Colon (tissue), 2 donors: Measurements from ENCODE around the gene OCA2.

ENCODE experiments used
- FAIRE-seq: peaks from 2 replicates; lab custom pipeline; 2012; peaks lifted over from hg19 to GRCh38; lab: Jason Lieb, UNC
- donor health status: control.
- donor health status: control.

The OCA2 gene

DNA sequence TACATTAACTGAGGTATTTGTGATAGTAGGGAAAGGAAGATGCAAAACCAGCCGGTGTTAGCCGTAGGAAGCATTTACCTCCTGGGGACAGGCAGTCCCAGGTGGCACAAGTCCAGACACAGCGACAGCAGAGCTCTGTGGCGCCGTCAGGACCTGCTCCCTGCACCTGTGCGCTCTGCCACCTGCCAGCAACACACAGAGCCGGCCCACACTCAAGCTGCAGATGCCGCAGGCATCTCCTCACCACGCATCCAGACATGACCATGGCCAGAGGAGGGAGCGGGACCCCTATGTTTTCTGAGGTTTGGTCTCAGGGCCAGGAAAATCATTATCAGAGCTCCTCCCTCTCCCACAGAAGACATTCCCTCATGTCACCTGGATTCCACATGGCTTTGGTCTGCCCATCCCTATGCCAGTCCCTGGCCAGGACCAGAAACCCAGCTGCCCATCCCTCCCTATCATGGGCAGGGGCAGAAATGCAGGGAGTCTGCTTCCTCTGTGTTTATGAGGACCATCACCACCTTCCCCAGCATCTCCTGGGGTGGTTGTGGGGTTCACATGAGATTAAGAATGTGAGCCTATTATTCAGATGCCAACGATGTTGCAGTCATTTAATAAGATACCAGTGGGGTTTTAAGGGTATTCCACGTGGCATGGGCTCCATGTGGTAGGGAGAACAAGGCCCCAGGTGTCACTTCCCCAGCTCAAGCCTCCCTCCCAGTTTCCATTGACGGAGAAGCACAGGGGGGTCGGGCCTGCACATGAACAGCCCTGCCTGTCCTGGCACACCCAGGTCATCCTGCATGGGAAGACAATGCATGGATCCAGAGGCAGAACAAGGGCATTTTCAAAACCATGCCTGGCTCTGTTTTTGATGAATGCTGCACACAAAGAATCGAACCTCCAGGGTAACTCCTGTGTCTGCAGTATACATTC is 251.1 kb downstream of the OCA2 start:
- FAIRE-seq, result no peak

DNA sequence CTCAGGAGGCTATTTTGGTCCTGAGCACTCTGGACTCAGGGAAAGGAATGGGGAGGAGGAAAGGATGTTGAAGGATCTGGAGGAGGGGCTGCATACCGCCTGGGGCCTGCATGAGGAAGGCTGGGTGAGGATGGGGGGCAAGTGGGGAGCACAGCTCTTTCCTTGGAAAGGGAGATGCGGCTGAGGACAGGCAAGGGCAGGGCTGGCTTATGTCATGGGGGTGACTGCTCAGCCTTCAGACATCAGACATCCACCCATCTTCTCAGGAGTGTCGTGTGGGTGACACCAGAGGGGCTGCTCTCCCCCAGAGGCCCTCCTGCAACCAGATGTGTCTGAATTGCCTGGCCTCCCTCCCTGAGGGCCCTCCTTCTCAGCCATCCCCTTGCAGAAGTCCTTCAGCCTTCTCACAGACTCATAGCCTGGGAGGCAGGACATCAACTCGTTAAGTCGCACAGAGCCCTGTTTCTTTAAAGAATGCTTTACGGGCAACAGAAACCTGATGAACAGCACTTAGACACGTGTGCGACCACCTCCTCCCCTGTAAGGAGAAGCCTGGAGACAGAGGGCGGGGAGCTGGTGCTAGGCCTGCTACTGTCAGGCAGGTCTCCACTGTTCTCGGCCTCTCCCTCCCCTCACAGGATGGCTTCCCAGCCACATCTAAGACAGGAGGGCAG is 252.3 kb downstream of the OCA2 start:
- FAIRE-seq, result no peak

DNA sequence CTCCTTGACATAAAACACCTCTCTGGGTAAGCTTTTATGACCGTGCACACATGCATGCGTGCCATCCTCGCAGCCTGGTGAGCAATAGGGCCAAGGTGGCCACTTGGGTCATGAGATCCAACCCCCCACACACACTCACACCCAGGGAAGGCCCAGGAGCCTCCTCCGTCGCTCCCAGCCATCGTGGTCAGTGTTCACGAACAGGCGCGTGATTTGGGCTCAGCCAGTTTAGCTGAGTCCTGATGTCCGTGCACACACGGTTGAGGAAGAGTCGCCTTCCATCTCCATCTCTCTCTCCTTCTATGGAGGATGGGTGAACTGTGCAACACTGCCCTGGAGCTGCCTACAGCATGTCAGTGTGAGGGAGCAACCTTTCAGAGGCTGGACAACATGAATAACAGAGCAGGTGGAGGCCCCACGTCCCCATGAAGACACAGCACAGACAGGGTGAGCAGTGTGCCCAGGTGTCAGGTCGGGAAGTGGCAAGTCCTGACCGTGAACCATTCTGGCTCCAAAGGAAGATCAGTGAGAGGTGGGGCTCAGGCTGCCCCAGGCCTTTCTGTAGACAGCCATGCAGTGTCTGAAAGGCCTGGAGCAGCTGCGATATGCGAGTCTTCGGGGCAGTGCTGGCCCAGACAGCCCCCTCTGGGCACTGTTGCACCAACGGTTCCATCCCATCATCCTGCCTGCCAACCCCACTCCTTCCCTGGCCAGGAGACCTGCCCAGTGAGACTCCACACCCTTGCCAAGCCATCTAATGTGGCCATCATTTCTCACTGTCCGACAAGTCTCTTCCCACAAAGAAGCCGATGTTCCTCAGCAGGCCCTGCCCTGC is 253.4 kb downstream of the OCA2 start:
- FAIRE-seq, result no peak

DNA sequence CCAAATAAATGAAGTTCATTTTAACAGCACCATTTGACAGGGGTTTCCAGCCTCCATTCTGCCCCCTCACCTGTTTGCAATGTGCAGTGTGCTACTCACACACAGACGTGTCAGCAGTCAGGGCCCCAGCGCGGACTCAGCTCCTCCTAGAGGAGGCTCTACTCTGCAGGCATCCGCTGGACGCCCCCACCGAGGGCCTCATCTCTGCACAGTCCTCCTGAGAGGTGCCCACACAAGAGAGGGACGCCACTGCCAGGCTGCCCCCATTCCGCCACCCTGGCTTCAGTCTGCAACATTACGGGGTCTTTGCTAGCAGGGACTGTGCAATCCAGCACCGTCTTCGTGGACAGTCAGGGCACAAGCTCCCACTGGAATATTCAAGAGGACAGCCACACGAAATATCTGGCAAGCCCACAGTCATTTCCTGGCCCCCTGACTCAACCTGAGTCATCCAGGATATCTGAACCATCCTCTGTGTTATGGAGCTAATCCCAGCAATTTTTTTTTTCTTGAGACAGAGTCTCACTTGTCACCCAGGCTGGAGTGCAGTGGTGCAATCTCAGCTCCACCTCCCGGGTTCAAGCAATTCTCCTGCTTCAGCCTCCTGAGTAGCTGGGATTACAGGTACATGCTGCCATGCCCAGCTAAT is 255.0 kb downstream of the OCA2 start:
- no peak for FAIRE-seq

DNA sequence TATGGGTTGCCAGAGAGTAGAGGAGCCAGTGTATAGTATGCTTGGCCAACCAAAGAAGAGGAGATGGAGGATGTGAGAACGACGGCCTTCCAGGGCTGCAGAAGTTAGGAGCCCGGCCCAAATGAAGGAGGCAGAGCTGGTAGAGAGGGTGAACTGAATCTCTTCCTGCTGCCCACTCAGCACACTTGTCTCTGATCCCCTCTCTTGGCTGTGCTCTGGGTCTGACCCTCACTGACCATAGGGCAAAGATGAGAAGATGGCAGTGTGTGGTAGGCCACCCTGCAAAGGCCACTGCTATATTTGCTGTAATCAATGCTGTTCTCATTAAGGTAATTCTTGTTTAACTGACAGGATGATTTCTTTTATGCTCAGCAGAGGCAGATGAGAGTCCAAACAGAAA is 256.0 kb downstream of the OCA2 start:
- no peak for FAIRE-seq

DNA sequence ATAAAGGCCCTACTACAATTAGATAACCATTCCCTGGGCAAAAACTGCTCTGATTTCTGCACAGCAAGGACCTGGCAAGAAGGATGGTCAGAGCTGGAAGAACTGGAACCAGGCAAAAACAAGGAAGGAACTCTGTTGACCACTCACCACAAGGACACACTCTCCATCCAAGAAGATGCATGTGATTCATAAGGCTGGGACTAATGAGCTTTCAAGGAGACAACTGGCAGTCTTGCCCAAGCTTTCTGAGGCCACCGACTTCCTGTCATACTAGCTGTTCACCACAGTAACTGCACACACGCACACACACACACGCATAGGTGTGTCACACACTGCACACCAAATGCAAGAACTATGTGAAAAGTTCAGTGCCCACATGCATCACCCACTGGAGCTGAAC is 256.6 kb downstream of the OCA2 start:
- FAIRE-seq, result no peak

DNA sequence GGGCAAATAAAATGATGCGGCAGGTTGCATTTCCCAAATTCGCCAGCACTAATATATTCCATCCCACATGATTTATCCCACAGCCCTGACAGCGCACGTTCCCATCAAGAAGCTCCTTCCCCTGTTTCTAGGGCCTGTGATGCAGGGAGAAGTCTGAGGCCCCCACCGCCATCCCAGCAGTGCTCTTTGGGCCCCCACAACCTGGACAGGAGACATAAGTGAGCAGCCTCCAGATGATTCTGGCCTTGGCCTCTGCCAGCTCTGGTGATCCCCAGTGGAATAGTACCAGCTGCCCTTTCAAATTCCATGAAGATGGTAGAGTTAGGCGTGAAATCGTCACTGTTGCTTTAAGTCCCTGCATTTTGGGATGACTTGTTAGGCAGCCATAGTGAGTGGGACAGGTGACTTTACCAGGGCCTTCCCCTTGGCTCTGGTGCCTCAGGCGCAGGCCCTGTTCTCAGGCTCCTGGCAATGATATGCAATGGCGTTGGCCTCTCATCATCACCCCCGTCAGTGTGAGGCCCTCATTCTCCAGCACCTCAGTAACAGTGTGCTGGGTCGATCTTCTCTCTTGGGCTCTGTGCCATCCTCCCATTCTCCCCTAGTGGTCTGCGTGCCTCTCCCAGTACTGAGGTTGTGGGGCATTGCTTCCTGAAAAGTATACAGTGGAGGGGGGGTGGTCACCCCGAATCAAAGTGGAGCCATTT is 263.7 kb downstream of the OCA2 start:
- no peak for FAIRE-seq

DNA sequence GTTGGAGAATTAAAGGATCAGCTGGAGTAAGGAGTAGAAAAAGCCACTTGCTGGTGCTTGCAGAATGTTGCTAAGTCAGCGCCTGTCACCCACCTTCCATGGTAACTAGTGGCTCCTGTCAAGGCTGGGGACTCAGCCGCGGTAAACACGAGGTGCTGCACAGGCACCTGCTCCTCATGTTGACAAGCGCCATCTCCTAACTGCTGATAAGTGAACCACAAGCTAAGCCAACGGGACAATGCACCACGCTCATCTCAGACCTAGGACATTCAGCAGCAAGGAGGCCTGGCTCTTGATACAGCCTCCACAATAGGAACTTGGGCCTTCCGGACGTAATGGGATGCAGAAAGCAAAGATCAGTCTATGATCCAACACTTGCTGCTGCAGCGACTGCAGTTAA is 264.4 kb downstream of the OCA2 start:
- FAIRE-seq, result no peak

DNA sequence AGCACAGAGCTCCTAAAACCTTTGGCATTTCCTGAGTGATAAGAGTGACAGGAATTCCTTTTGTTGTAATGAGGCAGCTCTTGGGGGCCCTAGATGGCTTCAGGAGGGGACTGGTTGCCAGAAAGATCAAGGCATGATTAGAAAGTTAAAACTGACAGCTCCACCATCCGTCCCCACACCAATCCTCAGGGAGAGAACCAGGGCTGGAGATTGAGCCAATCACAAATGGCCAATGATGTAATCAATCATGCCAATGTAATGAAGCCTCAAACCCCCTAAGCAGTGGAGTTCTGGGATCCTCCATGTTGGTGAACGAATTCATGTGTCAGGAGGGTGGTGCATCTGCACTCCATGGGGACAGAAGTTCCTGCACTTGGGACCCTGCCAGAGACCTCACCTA is 265.1 kb downstream of the OCA2 start:
- no peak for FAIRE-seq

DNA sequence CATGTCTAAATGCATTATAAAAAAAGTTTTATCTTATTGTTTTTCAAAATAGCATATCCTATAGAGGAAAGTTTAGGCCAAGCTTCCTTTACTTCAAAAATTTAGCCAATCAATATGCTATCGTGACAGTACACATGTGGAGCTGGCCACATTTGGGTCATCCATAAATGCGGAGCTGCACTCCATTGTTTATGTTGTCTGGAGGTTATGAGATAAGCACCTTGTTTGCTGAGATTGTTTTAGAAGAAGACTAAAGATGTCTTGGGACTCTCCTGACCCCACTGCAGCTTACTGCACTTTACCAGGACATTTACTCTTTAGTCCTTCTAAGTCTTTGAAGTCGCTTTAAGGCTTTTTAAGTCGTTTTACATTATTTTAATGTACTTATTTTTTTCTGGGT is 265.9 kb downstream of the OCA2 start:
- FAIRE-seq, result no peak

DNA sequence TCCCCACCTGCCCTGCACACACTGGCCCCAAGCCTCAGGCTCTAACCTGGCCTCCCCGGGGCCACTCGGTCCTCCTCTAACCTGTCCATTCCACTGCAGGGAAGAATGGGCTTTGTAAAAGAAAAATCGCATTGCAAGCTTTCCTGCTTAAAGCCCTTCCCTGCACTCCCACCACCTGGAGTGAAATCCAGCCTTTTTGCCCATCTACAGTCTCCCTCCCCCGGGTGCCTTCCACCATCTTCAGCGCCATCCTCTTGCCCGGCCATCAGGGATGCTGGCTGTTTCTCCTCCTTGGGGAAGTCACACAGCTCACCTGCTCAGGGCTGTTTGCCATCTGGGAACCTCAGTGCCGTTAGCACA is 266.9 kb downstream of the OCA2 start:
- FAIRE-seq, result no peak

DNA sequence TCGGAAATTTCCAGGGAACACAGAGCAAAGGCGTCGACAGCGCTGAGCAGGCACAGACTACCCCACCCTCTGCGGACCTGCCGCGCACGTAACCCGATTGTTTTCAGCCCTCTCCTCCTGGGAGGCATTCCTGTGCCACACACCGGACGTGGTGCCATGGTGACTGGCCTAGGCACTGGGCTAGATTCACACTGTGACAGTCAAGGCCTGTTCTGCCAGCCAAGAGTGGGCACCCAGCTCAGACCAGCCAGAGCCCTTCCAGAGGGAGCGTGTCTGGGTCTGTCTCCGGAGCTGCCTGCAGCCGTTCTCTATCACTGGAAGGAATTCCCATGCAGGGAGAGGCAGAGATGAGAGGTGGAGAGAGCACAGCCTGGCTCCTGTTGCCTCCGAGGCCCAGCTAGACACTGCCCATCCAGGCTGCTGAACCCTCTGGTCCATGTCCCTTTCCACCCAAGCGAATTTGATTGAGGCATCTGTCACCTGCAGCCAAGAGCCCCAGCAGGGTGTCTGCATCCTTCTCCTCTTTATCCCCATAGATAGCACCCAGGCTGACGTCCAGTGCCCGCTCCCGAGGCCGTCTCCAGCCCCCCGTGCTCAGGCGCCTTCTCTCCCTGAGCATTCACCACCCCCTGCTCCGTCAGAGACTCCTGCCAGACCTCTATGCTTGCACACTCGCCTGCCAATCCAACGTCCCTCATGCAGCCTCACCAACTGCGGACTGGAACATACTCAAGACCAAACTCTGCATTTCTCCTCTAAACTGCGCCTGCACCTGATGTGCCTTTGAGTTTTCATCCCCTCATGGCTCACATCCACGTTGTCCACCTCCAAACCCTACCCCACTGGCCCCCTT is 267.5 kb downstream of the OCA2 start:
- no peak for FAIRE-seq

DNA sequence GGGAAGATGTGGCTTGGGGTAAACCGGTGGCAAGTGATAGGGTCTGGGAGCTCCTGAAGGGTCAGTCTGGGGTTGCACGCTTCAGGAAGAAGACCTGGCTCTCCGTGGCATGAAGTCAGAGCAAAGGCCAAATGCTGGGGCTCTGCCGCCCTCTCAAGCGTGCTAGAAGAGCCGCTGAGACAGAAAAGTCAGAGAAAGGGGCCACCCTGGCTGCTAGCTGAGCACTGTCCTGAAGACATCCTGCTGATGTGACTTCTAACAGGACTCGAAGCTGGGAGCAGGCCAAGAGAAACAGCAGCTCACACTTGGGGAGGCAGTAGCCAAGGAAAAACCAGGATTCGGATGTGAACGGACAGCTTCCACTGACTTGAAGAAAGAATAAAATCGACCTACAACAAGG is 270.4 kb downstream of the OCA2 start:
- no peak for FAIRE-seq

DNA sequence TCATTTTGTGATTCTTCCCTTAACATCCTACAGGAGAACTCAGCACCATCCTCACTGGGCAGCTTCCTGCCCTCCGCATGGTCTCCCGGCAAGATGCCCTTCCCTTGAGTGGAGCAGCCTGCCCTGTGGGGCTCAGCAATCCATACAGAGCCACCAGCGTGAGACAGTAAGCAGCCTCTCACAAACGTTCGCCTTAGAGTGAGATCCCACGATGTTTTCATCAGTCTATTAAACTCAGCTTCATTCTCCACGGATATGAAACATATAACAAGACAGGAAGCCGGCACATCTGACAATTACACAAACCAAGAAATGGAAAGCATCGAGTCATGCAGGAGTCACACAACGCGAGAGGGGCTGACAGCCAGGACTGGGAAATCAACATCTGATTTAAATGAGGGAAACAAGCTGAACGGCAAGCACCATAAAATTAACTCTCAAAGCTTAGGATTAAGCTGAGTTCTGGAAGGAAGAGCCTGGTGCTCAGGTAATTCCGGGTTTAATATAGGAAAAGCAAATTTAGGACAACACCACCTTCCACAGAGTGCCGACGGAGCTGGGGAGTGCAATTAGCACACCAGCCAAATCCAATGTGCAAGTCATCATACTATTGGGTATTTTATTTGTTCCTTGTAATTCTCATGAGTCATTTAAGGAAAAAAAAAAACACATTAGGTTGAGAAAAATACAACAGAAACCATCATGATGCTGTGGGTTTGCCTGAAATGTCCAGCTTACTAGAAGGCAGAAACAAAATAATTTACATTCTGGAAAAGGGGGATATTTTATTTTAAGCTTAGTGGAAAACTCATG is 272.0 kb downstream of the OCA2 start:
- FAIRE-seq, result no peak

DNA sequence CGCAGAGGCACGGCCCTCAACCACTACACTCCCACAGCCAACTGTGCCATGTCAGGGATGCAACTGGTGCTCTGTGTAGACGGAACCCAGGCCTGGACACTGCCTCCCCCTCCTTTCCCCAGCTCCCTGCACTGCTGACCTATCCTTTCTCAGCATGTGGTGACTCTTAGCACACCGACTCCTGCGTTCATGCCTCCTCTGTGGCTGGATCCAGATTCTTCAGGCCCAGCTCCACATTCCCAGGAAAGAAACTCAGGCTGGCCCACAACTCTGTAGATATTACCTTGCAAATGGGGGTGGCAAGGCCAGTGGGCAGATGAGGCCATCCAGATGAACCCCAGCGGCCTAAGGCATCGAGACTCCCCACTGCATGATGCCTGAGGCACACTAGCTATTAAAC is 272.7 kb downstream of the OCA2 start:
- FAIRE-seq, result no peak

DNA sequence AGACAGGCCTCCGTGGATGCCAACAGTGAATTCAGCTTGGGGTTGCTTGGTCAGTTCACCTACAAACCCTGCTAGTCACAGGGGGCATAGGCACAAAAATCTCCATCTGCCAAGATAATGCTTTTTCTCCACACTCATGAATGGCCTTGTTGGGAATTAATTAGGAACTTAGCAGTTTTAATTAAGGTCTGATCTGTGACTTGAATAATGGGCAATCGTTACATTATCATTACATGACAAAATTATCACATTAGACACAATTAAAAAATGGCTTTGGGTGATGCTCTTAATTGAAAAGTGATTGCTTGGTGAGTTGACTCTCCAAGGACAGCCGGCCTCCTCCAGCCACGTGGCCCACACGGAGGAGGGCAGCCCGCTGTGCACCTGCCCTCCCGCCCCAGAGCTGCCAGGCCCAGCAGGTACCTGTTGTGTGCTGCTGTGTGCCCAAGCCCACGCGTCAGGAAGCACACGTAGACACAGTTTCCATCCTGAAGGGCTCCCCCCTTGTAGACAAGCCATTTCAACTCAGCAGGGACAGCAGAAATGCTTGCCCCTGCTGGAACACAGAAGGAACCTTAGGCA is 274.2 kb downstream of the OCA2 start:
- FAIRE-seq, result no peak

DNA sequence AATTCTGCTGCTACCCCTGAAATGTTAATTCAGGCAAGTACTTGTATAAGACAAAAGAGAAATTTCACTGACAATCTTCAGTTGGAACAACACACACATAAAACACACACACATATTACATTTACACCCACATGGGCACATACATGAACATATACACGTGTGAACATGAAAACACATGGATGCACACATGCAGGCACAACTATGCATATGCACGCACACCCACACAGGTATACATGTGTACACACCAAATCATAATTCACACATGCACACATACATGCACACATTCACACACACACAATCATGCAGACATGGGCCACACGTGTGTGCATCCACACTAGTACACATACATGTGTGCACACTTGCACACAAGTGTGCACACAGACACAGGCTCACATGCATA is 277.8 kb downstream of the OCA2 start:
- no peak for FAIRE-seq

DNA sequence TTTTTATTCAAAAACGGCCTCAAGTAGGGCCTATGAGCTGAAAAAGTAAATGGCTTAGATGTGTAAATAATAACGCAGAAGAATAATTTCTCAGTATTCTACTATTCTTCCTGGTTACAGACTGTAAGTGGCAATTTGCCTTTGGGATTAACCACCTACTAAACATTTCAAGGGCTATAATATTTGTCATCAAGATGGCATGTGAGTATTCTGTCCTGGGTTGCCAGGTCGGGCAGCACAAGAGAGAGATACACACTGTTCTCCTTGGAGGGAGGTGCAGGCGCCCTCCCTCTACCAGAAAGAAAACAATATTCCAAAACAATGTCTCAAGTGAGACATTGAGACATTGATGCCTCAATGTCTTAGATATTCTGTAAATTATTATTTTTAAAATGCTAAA is 278.4 kb downstream of the OCA2 start:
- FAIRE-seq, result no peak

DNA sequence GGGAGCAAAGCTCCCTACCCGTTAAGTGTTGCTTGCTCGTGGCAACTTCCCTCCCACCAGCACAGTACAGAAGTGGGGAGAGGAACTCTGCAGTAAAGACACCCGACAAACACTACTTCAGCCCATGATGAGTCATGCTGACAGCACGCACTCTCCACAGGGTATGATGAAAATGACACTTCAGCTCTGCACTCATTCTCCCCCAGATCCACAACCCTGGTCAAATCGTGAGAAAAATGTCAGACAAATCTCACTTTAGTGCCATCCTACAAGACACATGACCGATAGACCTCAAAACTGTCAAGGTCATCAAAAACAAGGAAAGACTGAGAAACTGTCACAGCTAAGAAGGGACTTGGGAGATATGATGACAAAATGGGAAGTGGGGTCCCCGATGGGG is 278.9 kb downstream of the OCA2 start:
- FAIRE-seq, result no peak

DNA sequence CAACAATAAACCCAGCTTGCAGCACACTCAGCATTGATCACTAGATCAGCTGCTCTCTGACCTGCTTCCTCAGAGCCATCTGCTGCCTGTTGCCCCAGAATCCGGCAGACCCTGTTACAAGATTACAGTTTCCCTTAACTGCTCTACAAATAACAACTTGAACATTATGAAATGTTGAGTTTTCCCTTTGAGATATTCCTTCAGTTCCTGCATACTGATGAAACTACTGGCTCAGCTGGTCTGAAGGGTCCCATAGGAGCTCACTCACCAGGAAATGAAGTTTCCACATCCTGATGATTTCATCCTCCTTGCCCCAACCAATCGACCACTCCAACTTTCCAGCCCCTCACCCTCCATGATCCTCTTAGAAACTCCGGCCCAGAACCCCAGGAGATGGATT is 281.9 kb downstream of the OCA2 start:
- FAIRE-seq, result no peak
